DOHH2 (cell line): ENCODE data around the gene ETNK2.

Experiments
- H3F3A ChIP-seq: fragments of 200-600 bp; sonication (generic), shearing (Covaris generic); 2 replicates; pipeline ENCODE4 v1.6.0; 2016; ENCODE audit warnings: antibody characterized with exemption, mild to moderate bottlenecking; ENCODE audit not compliant: control insufficient read depth, insufficient read depth
- H3K27ac ChIP-seq: fragments of 200-600 bp; sonication (generic); 2 replicates; pipeline ENCODE4 v1.5.1; 2014; ENCODE audit warnings: low read depth, mild to moderate bottlenecking, low read length, moderate library complexity
- H3K27me3 ChIP-seq: fragments of 200-600 bp; sonication (generic); 2 replicates; pipeline ENCODE4 v1.6.1; 2014; ENCODE audit warnings: mild to moderate bottlenecking, low read length, mixed read lengths; ENCODE audit not compliant: control insufficient read depth
- H3K36me3 ChIP-seq: fragments of 200-600 bp; sonication (generic); 2 replicates; pipeline ENCODE4 v1.6.1; 2014; ENCODE audit warnings: mild to moderate bottlenecking, low read length, moderate library complexity, mixed read lengths; ENCODE audit not compliant: control insufficient read depth
- H3K4me1 ChIP-seq: fragments of 200-600 bp; sonication (generic); 2 replicates; pipeline ENCODE4 v1.6.1; 2014; ENCODE audit warnings: mild to moderate bottlenecking, low read length, mixed read lengths; ENCODE audit not compliant: control insufficient read depth
- H3K4me2 ChIP-seq: fragments of 200-600 bp; sonication (generic); 2 replicates; pipeline ENCODE4 v1.6.0; 2014; ENCODE audit warnings: mild to moderate bottlenecking, low read length, moderate library complexity
- H3K4me3 ChIP-seq: fragments of 200-600 bp; sonication (generic); 2 replicates; pipeline ENCODE4 v1.5.1; 2014; ENCODE audit warnings: mild to moderate bottlenecking, low read length, mixed read lengths
- H3K79me2 ChIP-seq: fragments of 200-600 bp; sonication (generic); 2 replicates; pipeline ENCODE4 v1.6.1; 2014; ENCODE audit warnings: mild to moderate bottlenecking, low read length, mixed read lengths; ENCODE audit not compliant: control insufficient read depth
- H3K9me2 ChIP-seq: fragments of 200-600 bp; sonication (generic); replicated peaks from 2 replicates; pipeline ENCODE4 v1.6.1; 2014; ENCODE audit warnings: mild to moderate bottlenecking, low read length, mixed read lengths; ENCODE audit not compliant: control insufficient read depth
- H3K9me3 ChIP-seq: fragments of 200-600 bp; sonication (generic); 2 replicates; pipeline ENCODE4 v1.6.1; 2014; ENCODE audit warnings: antibody characterized with exemption, low read length, mixed read lengths; ENCODE audit not compliant: control insufficient read depth, insufficient read depth
- H4K20me1 ChIP-seq: fragments of 200-600 bp; sonication (generic); 2 replicates; pipeline ENCODE4 v1.6.0; 2014; ENCODE audit warnings: low read depth, mild to moderate bottlenecking, antibody characterized with exemption, low read length, moderate library complexity; ENCODE audit not compliant: control insufficient read depth, insufficient read depth
- CTCF ChIP-seq: fragments of 200-600 bp; sonication (generic); IDR thresholded peaks from one replicate; pipeline ENCODE4 v1.5.1; 2014; ENCODE audit warnings: antibody characterized with exemption, mild to moderate bottlenecking, low read depth, low read length; ENCODE audit not compliant: poor library complexity, severe bottlenecking
- EZH2phosphoT487 ChIP-seq: fragments of 200-600 bp; sonication (generic); IDR thresholded peaks from 2 replicates; pipeline ENCODE4 v1.6.1; 2017; ENCODE audit warnings: borderline replicate concordance, mild to moderate bottlenecking, antibody characterized with exemption, low read length, moderate library complexity, mixed read lengths

The ETNK2 gene

GRCh38 chr1:204107892-204108291, 44.0 kb downstream of the ETNK2 start:
- H3K4me1 ChIP-seq = no peaks in the 10 kb centered on the region
- no peaks in the 10 kb centered on the region for H3F3A ChIP-seq
- no peak overlapping the region for H3K4me2 ChIP-seq
- TF ChIP-seq CTCF (no peak), EZH2phosphoT487 (no peak)
- H3K4me3 ChIP-seq = no peak overlapping the region
- no peaks in the 10 kb centered on the region for H3K36me3 ChIP-seq
- no peaks in the 10 kb centered on the region for H3K79me2 ChIP-seq
- H3K27me3 ChIP-seq = peaks cover 3% of the 10 kb centered on the region; the same call in 1 of the 2 replicates
- H4K20me1 ChIP-seq = no peaks in the 10 kb centered on the region
- H3K27ac ChIP-seq = no peak overlapping the region
- no peaks in the 10 kb centered on the region for H3K9me2 ChIP-seq
- H3K9me3 ChIP-seq = no peaks in the 10 kb centered on the region

GRCh38 chr1:204106825-204107224, 45.0 kb downstream of the ETNK2 start:
- Histone ChIP-seq H3K79me2 (no peaks in the 10 kb centered on the region), H3F3A (no peaks in the 10 kb centered on the region), H4K20me1 (no peaks in the 10 kb centered on the region), H3K36me3 (no peaks in the 10 kb centered on the region), H3K4me2 (no peak overlapping the region), H3K27ac (no peak overlapping the region), H3K9me2 (no peaks in the 10 kb centered on the region), H3K27me3 (peaks cover 8% of the 10 kb centered on the region; the same call in 1 of the 2 replicates), H3K4me3 (no peak overlapping the region), H3K4me1 (no peaks in the 10 kb centered on the region), H3K9me3 (no peaks in the 10 kb centered on the region)
- no peak for TF ChIP-seq CTCF
- no peak for TF ChIP-seq EZH2phosphoT487

GRCh38 chr1:204105131-204105515, 46.7 kb downstream of the ETNK2 start:
- no peaks in the 10 kb centered on the region for H3K9me3 ChIP-seq
- H3K4me2 ChIP-seq = no peak overlapping the region
- no peaks in the 10 kb centered on the region for H4K20me1 ChIP-seq
- H3K4me1 ChIP-seq = no peaks in the 10 kb centered on the region
- no peaks in the 10 kb centered on the region for H3K9me2 ChIP-seq
- TF ChIP-seq CTCF (no peak), EZH2phosphoT487 (no peak)
- no peak overlapping the region for H3K27ac ChIP-seq
- H3K27me3 ChIP-seq = peaks cover 8% of the 10 kb centered on the region; the same call in 1 of the 2 replicates
- H3K79me2 ChIP-seq = no peaks in the 10 kb centered on the region
- no peak overlapping the region for H3K4me3 ChIP-seq
- no peaks in the 10 kb centered on the region for H3F3A ChIP-seq
- no peaks in the 10 kb centered on the region for H3K36me3 ChIP-seq
